Measurements from ENCODE around the gene BORCS8. TPM values are rescaled to one million over a fixed set of nuclear protein-coding genes. Genes with fewer than 3 reads are reported as not detected.

Gene BORCS8
- total RNA-seq, 1 experiment from 2014 or later: 25.4 TPM

DNA sequence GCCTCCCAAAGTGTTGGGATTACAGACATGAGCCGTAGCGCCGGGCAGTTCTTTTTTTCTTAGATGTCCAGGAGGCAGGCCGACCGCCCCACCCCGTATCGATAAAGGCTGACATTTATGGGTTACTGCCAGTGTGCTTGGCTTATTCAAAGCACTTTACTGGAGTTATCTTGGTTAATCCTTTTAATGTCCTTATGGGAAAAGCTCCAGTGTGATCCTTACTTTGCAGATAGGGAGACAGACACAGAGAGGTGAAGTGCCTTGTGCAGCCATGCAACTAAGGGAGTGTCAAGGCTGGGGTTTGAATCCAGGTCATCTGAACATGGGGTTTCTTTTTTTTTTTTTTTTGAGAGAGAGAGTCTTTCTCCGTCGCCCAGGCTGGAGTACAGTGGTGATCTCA is 39.0 kb upstream of the BORCS8 start:
- Mint-ChIP-seq H3K36me3 (ENCODE audit: insufficient read depth, unreplicated experiment) (no peaks in the 10 kb centered on the region), H3K27me3 (ENCODE audit: insufficient read depth, unreplicated experiment) (peaks cover 18% of the 10 kb centered on the region), H3K27ac (ENCODE audit: low read depth, unreplicated experiment) (no peak overlapping the region), H3K4me1 (ENCODE audit: insufficient read depth, unreplicated experiment) (no peaks in the 10 kb centered on the region), H3K9me3 (ENCODE audit: unreplicated experiment) (no peaks in the 10 kb centered on the region), H3K4me3 (ENCODE audit: unreplicated experiment) (no peak overlapping the region)
- CTCF ChIA-PET: interaction anchor here (0.6 to 1.5 kb wide), 3 partner anchors 11 to 145 kb away, joined by 3 read pairs; no protein-coding TSS in a partner anchor
- POLR2A ChIA-PET: no interaction called here
- no peak for DNase-seq (ENCODE audit: unreplicated experiment)
- TF ChIP-seq, protein P1, sequence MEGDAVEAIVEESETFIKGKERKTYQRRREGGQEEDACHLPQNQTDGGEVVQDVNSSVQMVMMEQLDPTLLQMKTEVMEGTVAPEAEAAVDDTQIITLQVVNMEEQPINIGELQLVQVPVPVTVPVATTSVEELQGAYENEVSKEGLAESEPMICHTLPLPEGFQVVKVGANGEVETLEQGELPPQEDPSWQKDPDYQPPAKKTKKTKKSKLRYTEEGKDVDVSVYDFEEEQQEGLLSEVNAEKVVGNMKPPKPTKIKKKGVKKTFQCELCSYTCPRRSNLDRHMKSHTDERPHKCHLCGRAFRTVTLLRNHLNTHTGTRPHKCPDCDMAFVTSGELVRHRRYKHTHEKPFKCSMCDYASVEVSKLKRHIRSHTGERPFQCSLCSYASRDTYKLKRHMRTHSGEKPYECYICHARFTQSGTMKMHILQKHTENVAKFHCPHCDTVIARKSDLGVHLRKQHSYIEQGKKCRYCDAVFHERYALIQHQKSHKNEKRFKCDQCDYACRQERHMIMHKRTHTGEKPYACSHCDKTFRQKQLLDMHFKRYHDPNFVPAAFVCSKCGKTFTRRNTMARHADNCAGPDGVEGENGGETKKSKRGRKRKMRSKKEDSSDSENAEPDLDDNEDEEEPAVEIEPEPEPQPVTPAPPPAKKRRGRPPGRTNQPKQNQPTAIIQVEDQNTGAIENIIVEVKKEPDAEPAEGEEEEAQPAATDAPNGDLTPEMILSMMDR (IDR thresholded peaks at IDR 0.05; ENCODE audit: unreplicated experiment): no peak
- intact Hi-C loops (cut with micrococcal nuclease): no loop called here
- no TSS peak for BruUV-seq (replicated peaks)

DNA sequence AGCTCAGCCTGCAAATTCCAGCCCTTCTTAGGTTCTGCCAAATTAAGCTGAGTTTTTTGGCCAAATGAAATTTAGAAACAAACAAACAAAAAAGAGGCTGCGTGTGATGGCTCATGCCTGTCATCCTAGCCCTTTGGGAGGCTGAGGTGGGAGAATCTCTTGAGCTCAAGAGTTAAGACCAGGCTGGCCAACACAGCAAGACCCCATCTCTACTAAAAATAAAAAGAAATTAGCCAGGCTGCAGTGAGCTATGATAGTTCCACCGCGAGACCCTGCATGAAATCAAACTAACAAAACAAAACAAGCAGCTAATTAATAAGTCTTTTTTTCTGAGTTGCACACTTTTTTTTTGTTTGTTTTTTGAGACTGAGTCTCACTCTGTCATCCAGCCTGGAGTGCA is 37.7 kb upstream of the BORCS8 start:
- no peak for DNase-seq (ENCODE audit: unreplicated experiment)
- TF ChIP-seq, protein P1 (IDR thresholded peaks at IDR 0.05; ENCODE audit: unreplicated experiment): no peak
- Mint-ChIP-seq H3K9me3 (ENCODE audit: unreplicated experiment) (no peaks in the 10 kb centered on the region), H3K27me3 (ENCODE audit: insufficient read depth, unreplicated experiment) (peaks cover 18% of the 10 kb centered on the region), H3K36me3 (ENCODE audit: insufficient read depth, unreplicated experiment) (no peaks in the 10 kb centered on the region), H3K4me3 (ENCODE audit: unreplicated experiment) (no peak overlapping the region), H3K4me1 (ENCODE audit: insufficient read depth, unreplicated experiment) (no peaks in the 10 kb centered on the region), H3K27ac (ENCODE audit: low read depth, unreplicated experiment) (no peak overlapping the region)
- intact Hi-C loops (cut with micrococcal nuclease): no loop called here
- ChIA-PET POLR2A (no interaction called here), CTCF (interaction anchor here (0.6 to 1.0 kb wide), 3 partner anchors 28 to 282 kb away, joined by 4 to 5 read pairs (median 4); no protein-coding TSS in a partner anchor)
- BruUV-seq (replicated peaks): no TSS peak

GRCh38 chr19:19227217-19227616 is 35.3 kb upstream of the BORCS8 start:
- TF ChIP-seq, protein P1 (IDR thresholded peaks at IDR 0.05; ENCODE audit: unreplicated experiment): no peak
- CTCF ChIA-PET: interaction anchor here (0.5 kb wide), 1 partner anchor 337 kb away, joined by 3 read pairs; no protein-coding TSS in a partner anchor
- no peaks in the 10 kb centered on the region for H3K9me3 Mint-ChIP-seq (ENCODE audit: unreplicated experiment)
- H3K27ac Mint-ChIP-seq (ENCODE audit: low read depth, unreplicated experiment): no peak overlapping the region
- no TSS peak for BruUV-seq (replicated peaks)
- peaks cover 18% of the 10 kb centered on the region for H3K27me3 Mint-ChIP-seq (ENCODE audit: insufficient read depth, unreplicated experiment)
- no peaks in the 10 kb centered on the region for H3K36me3 Mint-ChIP-seq (ENCODE audit: insufficient read depth, unreplicated experiment)
- DNase-seq (ENCODE audit: unreplicated experiment): no peak
- H3K4me1 Mint-ChIP-seq (ENCODE audit: insufficient read depth, unreplicated experiment): no peaks in the 10 kb centered on the region
- intact Hi-C loops (cut with micrococcal nuclease): no loop called here
- POLR2A ChIA-PET: interaction anchor here (0.7 kb wide), 1 partner anchor 72 kb away, joined by 3 read pairs; no protein-coding TSS in a partner anchor
- H3K4me3 Mint-ChIP-seq (ENCODE audit: unreplicated experiment): no peak overlapping the region

GRCh38 chr19:19226663-19227062 is 34.7 kb upstream of the BORCS8 start:
- no TSS peak for BruUV-seq (replicated peaks)
- ChIA-PET CTCF (interaction anchor here (0.5 kb wide), 1 partner anchor 336 kb away, joined by 3 read pairs; no protein-coding TSS in a partner anchor), POLR2A (no interaction called here)
- Mint-ChIP-seq H3K36me3 (ENCODE audit: insufficient read depth, unreplicated experiment) (no peaks in the 10 kb centered on the region), H3K27me3 (ENCODE audit: insufficient read depth, unreplicated experiment) (peaks cover 18% of the 10 kb centered on the region), H3K9me3 (ENCODE audit: unreplicated experiment) (no peaks in the 10 kb centered on the region), H3K4me1 (ENCODE audit: insufficient read depth, unreplicated experiment) (no peaks in the 10 kb centered on the region), H3K27ac (ENCODE audit: low read depth, unreplicated experiment) (no peak overlapping the region), H3K4me3 (ENCODE audit: unreplicated experiment) (no peak overlapping the region)
- TF ChIP-seq, protein P1 (IDR thresholded peaks at IDR 0.05; ENCODE audit: unreplicated experiment): no peak
- DNase-seq (ENCODE audit: unreplicated experiment): no peak
- intact Hi-C loops (cut with micrococcal nuclease): no loop called here
